ENCODE results near the gene DCUN1D2.

The DCUN1D2 gene

DNA sequence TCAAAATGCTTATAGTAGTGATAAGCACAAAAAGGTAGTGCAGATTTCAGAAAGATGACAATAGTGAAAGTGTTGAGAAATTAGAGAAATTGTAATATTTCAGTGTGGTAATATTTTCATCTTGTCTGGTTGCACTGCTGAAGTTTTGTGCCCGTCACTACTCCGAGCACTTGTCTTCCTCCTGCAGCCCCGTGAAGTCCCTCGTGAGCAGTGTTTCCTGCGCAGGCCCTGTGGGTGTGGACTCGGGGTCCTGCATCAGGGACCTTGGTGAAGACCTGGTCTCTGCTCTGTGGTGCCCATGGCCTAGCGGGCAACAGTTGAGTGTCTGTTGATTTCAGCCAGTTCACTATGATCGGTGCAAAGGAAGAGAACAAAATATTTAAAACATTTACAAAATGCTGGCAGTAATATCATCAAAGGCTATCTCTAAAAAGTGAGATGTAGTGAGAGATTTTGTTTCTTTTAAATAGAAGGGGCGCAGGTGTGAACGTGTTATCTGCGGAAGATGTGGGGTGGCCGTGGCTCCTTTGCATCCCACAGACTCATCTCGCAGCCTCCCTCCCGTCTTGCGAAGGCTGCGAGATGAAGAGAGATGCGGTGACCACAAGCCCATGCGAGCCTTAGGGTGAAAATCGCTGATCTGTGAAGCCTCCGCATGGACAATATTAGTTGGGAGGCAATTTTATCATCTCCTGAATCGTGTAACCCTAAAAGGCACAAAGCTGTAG lies 27.7 kb upstream of the DCUN1D2 start:
- H3K4me3 ChIP-seq (ENCODE audit: low read length in 2 of 2) = no peak overlapping the region
- no peaks in the 10 kb centered on the region for H3K27me3 ChIP-seq (ENCODE audit: control insufficient read depth in 1 of 2, insufficient read depth in 2 of 2, low read length in 2 of 2)
- no peaks in the 10 kb centered on the region for H3K4me1 ChIP-seq (ENCODE audit: control insufficient read depth, insufficient read depth, low read length)
- H3K9ac ChIP-seq (ENCODE audit: low read length in 2 of 2) = no peak overlapping the region
- H3K9me3 ChIP-seq (ENCODE audit: control insufficient read depth in 2 of 2, low read length in 2 of 2) = no peaks in the 10 kb centered on the region
- no peak overlapping the region for H3K27ac ChIP-seq (ENCODE audit: low read length)
- H3K36me3 ChIP-seq (ENCODE audit: control insufficient read depth in 2 of 2, insufficient read depth in 2 of 2, low read length in 2 of 2) = peaks cover 24 to 25% of the 10 kb centered on the region in 2 donors

DNA sequence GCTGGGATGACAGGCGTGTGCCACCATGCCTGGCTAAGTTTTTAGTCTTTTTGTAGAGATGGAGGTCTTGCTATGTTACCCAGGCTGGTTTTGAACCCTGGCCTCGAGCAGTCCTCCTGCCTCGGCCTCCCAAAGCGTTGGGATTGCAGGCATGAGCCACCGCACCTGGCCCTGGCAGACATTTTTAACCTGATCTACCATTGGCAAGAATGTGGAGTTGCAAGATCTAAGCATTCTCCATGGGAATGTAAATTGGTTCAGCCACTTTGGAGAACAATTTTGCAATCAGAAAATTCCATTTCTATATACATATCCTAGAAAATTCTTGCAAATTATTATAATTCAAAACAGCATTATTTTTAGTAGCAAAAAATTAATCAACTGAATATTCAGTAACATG lies 24.3 kb upstream of the DCUN1D2 start:
- Histone ChIP-seq H3K27me3 (ENCODE audit: control insufficient read depth in 1 of 2, insufficient read depth in 2 of 2, low read length in 2 of 2) (no peaks in the 10 kb centered on the region), H3K4me3 (ENCODE audit: low read length in 2 of 2) (no peak overlapping the region), H3K9me3 (ENCODE audit: control insufficient read depth in 2 of 2, low read length in 2 of 2) (no peaks in the 10 kb centered on the region), H3K27ac (ENCODE audit: low read length) (no peak overlapping the region), H3K36me3 (ENCODE audit: control insufficient read depth in 2 of 2, insufficient read depth in 2 of 2, low read length in 2 of 2) (peaks cover 26 to 29% of the 10 kb centered on the region in 2 donors), H3K4me1 (ENCODE audit: control insufficient read depth, insufficient read depth, low read length) (no peaks in the 10 kb centered on the region), H3K9ac (ENCODE audit: low read length in 2 of 2) (no peak overlapping the region)

DNA sequence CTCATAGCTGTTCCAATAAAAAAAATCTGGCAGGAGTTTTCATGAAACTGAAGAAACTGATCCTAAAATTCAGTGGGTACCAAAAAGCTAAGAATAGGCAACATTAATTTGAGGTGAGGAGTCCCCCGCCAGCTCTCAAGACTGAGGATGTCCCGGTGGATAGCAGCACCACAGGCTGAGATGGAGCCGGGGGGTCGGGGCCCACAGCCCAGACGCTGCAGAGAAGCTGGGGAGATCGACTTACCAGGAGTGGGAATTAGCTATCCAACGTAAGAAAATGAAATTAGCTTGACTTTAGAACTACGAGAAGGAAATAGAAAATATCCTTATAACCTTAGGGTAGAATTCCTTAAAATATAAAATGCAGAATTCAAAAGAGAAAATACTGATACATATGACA lies 23.2 kb upstream of the DCUN1D2 start:
- H3K27me3 ChIP-seq (ENCODE audit: control insufficient read depth in 1 of 2, insufficient read depth in 2 of 2, low read length in 2 of 2) = no peaks in the 10 kb centered on the region
- no peak overlapping the region for H3K27ac ChIP-seq (ENCODE audit: low read length)
- peaks cover 25 to 27% of the 10 kb centered on the region in 2 donors for H3K36me3 ChIP-seq (ENCODE audit: control insufficient read depth in 2 of 2, insufficient read depth in 2 of 2, low read length in 2 of 2)
- no peak overlapping the region for H3K9ac ChIP-seq (ENCODE audit: low read length in 2 of 2)
- H3K4me1 ChIP-seq (ENCODE audit: control insufficient read depth, insufficient read depth, low read length) = no peaks in the 10 kb centered on the region
- no peaks in the 10 kb centered on the region for H3K9me3 ChIP-seq (ENCODE audit: control insufficient read depth in 2 of 2, low read length in 2 of 2)
- H3K4me3 ChIP-seq (ENCODE audit: low read length in 2 of 2) = no peak overlapping the region

DNA sequence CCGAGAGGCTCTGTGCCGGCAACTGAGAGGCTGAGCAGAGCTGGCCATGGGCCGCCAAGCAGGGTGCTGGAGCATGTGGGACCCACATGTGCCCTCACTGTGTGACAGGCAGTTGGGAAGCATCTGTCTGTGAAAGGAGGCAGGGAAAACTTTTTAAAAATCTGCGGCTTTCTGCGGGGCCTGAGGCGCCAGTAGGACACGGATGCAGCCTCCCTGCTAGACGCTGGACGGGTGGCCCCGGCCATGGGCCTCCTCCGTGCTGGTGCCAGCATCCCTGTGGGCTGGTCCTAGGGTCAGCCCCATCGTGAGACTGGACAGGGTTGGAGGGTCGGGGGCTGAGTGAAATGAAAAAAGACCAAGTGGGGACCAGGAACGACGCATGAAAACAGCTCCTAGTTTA lies 20.9 kb upstream of the DCUN1D2 start:
- no peak overlapping the region for H3K9ac ChIP-seq (ENCODE audit: low read length in 2 of 2)
- H3K9me3 ChIP-seq (ENCODE audit: control insufficient read depth in 2 of 2, low read length in 2 of 2) = no peaks in the 10 kb centered on the region
- H3K27me3 ChIP-seq (ENCODE audit: control insufficient read depth in 1 of 2, insufficient read depth in 2 of 2, low read length in 2 of 2) = no peaks in the 10 kb centered on the region
- H3K4me3 ChIP-seq (ENCODE audit: low read length in 2 of 2) = no peak overlapping the region
- peaks cover under 1% of the 10 kb centered on the region for H3K4me1 ChIP-seq (ENCODE audit: control insufficient read depth, insufficient read depth, low read length)
- peaks cover 23 to 25% of the 10 kb centered on the region in 2 donors for H3K36me3 ChIP-seq (ENCODE audit: control insufficient read depth in 2 of 2, insufficient read depth in 2 of 2, low read length in 2 of 2)
- no peak overlapping the region for H3K27ac ChIP-seq (ENCODE audit: low read length)

DNA sequence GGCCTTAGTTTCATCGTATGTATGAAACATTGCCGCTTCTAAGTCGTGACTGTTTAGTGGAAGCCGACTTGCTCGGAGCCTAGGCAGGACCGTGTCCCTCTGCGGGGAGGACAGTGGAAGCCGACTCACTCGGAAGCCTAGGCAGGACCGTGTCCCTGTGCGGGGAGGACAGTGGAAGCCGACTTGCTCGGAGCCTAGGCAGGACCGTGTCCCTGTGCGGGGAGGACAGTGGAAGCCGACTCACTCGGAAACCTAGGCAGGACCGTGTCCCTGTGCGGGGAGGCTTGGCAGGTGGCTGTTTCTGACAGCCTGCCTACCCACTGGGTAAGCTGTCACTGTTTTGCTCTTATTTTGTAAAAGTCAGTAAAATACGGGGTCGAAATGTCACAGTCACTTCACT lies 20.4 kb upstream of the DCUN1D2 start:
- Histone ChIP-seq H3K27me3 (ENCODE audit: control insufficient read depth in 1 of 2, insufficient read depth in 2 of 2, low read length in 2 of 2) (no peaks in the 10 kb centered on the region), H3K4me3 (ENCODE audit: low read length in 2 of 2) (no peak overlapping the region), H3K9ac (ENCODE audit: low read length in 2 of 2) (no peak overlapping the region), H3K27ac (ENCODE audit: low read length) (no peak overlapping the region), H3K36me3 (ENCODE audit: control insufficient read depth in 2 of 2, insufficient read depth in 2 of 2, low read length in 2 of 2) (peaks cover 23 to 25% of the 10 kb centered on the region in 2 donors), H3K9me3 (ENCODE audit: control insufficient read depth in 2 of 2, low read length in 2 of 2) (no peaks in the 10 kb centered on the region), H3K4me1 (ENCODE audit: control insufficient read depth, insufficient read depth, low read length) (peaks cover 2% of the 10 kb centered on the region)

DNA sequence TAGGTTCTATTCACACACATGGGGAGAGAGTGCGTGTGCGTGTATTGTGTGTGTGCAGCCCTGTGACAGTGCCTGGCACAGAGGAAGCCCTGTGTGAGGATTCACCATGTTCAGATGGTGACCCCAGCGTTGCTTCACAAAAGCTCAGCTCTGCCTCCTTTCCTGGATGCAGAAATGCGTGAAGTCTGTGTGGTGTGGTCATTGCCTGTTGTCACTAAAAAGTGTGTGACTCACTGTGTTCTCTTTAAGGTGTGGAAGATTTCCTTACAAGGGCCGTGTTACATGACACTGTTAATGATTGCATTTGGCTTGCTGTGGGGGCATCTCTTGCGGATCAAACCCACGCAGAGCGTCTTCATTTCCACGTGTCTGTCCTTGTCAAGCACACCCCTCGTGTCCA lies 19.5 kb upstream of the DCUN1D2 start:
- Histone ChIP-seq H3K4me1 (ENCODE audit: control insufficient read depth, insufficient read depth, low read length) (peaks cover 2% of the 10 kb centered on the region), H3K4me3 (ENCODE audit: low read length in 2 of 2) (no peak overlapping the region), H3K27me3 (ENCODE audit: control insufficient read depth in 1 of 2, insufficient read depth in 2 of 2, low read length in 2 of 2) (no peaks in the 10 kb centered on the region), H3K27ac (ENCODE audit: low read length) (no peak overlapping the region), H3K9ac (ENCODE audit: low read length in 2 of 2) (no peak overlapping the region), H3K36me3 (ENCODE audit: control insufficient read depth in 2 of 2, insufficient read depth in 2 of 2, low read length in 2 of 2) (peaks cover 26 to 28% of the 10 kb centered on the region in 2 donors), H3K9me3 (ENCODE audit: control insufficient read depth in 2 of 2, low read length in 2 of 2) (no peaks in the 10 kb centered on the region)

DNA sequence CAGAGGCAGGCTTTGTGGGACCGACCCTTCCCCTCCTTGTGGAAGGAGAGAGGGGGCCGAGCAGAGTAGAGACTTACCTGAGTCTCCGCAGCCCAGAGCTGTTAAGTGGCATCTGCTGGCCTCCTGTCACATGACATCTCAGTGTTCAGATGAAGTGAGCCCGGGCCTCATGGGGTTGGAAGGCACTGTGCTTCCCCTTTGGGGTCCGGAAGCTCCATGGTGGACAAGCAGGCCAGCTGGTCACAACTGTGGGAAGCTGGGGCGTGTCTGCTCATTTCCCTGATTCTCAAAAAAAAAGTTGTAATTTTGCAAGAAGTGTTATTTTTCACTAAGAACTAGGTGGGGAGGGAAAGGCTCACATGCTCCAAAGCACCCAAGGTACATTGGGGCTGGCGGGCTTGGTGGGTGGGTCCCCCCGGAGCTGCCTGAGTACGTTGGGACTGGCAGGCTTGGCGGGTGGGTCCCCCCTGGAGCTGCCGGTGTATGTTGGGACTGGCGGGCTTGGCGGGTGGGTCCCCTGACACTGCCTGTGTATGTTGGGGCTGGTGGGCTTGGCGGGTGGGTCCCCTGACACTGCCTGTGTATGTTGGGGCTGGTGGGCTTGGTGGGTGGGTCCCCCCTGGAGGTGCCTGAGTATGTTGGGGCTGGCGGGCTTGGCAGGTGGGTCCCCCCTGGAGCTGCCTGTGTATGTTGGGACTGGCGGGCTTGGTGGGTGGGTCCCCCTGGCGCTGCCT lies 18.2 kb upstream of the DCUN1D2 start:
- H3K9ac ChIP-seq (ENCODE audit: low read length in 2 of 2) = no peak overlapping the region
- H3K27ac ChIP-seq (ENCODE audit: low read length) = no peak overlapping the region
- no peak overlapping the region for H3K4me3 ChIP-seq (ENCODE audit: low read length in 2 of 2)
- no peaks in the 10 kb centered on the region for H3K27me3 ChIP-seq (ENCODE audit: control insufficient read depth in 1 of 2, insufficient read depth in 2 of 2, low read length in 2 of 2)
- no peaks in the 10 kb centered on the region for H3K9me3 ChIP-seq (ENCODE audit: control insufficient read depth in 2 of 2, low read length in 2 of 2)
- H3K4me1 ChIP-seq (ENCODE audit: control insufficient read depth, insufficient read depth, low read length) = peaks cover 2% of the 10 kb centered on the region
- H3K36me3 ChIP-seq (ENCODE audit: control insufficient read depth in 2 of 2, insufficient read depth in 2 of 2, low read length in 2 of 2) = peaks cover 34 to 35% of the 10 kb centered on the region in 2 donors

DNA sequence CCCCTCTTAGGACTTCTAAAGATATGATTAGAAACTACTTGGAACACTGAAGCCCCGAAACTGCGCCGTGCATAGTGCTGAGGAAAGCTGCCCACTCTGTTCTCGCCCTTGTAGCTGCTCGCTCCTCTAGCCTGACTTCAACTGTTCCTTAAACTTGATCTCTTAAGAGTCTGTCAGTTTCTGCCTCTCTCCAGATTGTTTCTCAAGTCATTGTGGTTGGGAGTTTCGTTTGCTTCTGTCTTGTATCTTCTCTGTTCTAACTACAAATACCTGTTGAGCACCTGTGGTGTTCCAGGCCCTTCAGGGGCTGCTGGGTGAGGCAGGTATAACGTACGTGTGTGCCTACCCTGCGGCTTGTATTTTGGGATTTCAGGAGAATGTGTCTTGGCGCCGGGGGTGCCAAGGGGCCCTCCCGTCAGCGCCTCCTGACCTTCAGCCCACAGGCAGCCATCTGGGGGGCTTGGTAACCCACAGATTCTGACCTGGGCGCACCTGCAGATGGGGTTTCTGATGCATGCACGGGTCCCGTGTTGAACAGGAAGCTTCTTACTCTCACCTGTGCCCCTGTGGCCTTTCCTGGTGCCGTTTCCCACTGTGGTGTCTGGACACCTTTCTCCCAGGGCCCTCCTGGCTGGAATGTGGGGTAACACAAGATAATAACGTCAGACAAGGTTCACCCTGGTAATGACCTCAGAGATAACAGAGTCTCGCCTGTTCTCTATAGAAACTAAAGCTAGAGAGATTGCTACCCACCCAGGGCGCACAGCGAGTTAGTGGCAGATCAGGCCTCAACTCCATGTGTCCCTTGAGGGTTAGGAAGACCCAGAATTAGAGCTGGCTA lies 17.2 kb upstream of the DCUN1D2 start:
- H3K36me3 ChIP-seq (ENCODE audit: control insufficient read depth in 2 of 2, insufficient read depth in 2 of 2, low read length in 2 of 2) = peaks cover 35 to 36% of the 10 kb centered on the region in 2 donors

DNA sequence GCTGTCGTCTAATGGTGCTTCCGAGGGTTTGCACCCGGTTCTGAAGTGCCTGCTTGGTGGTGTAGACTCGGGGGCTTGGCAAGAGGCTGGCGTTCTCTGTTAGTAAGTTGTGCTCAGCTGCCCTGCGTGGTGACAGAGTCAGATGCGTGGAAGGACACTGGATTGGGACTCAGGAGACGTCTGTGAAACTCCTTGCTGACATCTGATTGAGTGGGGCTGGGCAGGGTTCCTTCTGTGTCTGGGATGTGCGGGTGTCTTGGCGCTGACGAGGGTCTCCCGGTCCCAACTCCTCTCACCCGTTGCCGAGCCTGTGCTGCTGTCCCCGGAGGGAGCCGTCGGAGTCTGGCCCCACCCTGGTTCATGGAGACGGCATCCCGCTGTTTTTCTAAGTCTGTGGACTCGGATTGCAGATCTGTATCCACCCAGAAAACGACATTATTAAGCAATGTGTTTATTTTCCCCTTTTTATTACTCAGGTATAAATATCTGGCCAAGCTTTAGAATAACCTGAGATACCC lies 16.4 kb upstream of the DCUN1D2 start:
- Histone ChIP-seq H3K4me1 (ENCODE audit: control insufficient read depth, insufficient read depth, low read length) (peaks cover 2% of the 10 kb centered on the region), H3K4me3 (ENCODE audit: low read length in 2 of 2) (no peak overlapping the region), H3K9me3 (ENCODE audit: control insufficient read depth in 2 of 2, low read length in 2 of 2) (no peaks in the 10 kb centered on the region), H3K27me3 (ENCODE audit: control insufficient read depth in 1 of 2, insufficient read depth in 2 of 2, low read length in 2 of 2) (no peaks in the 10 kb centered on the region), H3K27ac (ENCODE audit: low read length) (no peak overlapping the region), H3K9ac (ENCODE audit: low read length in 2 of 2) (no peak overlapping the region), H3K36me3 (ENCODE audit: control insufficient read depth in 2 of 2, insufficient read depth in 2 of 2, low read length in 2 of 2) (peaks cover 37 to 41% of the 10 kb centered on the region in 2 donors)

More for the DNA sequence above, 17.2 kb upstream of the DCUN1D2 start:
- no peaks in the 10 kb centered on the region for H3K9me3 ChIP-seq (ENCODE audit: control insufficient read depth in 2 of 2, low read length in 2 of 2)
- no peak overlapping the region for H3K4me3 ChIP-seq (ENCODE audit: low read length in 2 of 2)
- peaks cover 2% of the 10 kb centered on the region for H3K4me1 ChIP-seq (ENCODE audit: control insufficient read depth, insufficient read depth, low read length)
- H3K27ac ChIP-seq (ENCODE audit: low read length) = no peak overlapping the region
- H3K9ac ChIP-seq (ENCODE audit: low read length in 2 of 2) = no peak overlapping the region
- no peaks in the 10 kb centered on the region for H3K27me3 ChIP-seq (ENCODE audit: control insufficient read depth in 1 of 2, insufficient read depth in 2 of 2, low read length in 2 of 2)

DNA sequence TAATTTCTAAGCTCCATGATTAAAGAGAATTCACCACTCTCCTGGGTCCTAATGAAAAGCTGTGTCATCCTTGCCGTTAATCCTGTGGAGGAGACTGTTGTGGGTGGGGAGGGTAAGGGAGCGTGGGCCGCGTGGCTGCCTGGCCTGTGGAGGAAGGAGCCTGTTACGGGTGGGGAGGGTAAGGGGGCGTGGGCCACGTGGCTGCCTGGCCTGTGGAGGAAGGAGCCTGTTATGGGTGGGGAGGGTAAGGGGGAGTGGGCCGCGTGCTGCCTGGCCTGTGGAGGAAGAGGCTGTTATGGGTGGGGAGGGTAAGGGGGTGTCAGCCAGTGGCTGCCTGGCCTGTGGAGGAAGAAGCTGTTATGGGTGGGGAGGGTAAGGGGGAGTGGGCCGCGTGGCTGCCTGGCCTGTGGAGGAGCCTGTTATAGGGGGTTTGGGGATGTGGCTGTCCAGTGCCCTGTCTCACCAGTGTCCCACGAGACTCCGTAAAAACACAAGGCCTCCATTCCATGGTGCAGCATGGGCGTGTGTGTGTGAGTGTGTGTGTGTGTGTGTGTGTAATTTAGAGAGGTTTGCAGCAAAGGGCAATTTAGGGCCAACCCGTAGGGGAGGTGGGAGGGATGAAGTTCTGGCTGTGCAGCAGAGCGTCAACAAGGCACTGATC lies 15.6 kb upstream of the DCUN1D2 start:
- H3K27ac ChIP-seq (ENCODE audit: low read length) = no peak overlapping the region

More for the DNA sequence above, 15.6 kb upstream of the DCUN1D2 start:
- H3K9me3 ChIP-seq (ENCODE audit: control insufficient read depth in 2 of 2, low read length in 2 of 2) = no peaks in the 10 kb centered on the region
- H3K4me3 ChIP-seq (ENCODE audit: low read length in 2 of 2) = no peak overlapping the region
- no peaks in the 10 kb centered on the region for H3K27me3 ChIP-seq (ENCODE audit: control insufficient read depth in 1 of 2, insufficient read depth in 2 of 2, low read length in 2 of 2)
- H3K9ac ChIP-seq (ENCODE audit: low read length in 2 of 2) = no peak overlapping the region
- peaks cover 34 to 45% of the 10 kb centered on the region in 2 donors for H3K36me3 ChIP-seq (ENCODE audit: control insufficient read depth in 2 of 2, insufficient read depth in 2 of 2, low read length in 2 of 2)
- H3K4me1 ChIP-seq (ENCODE audit: control insufficient read depth, insufficient read depth, low read length) = peaks cover 2% of the 10 kb centered on the region

Measured in stomach smooth muscle (tissue), 2 donors.